Subcutaneous adipose tissue (tissue), 4 donors: Measurements from ENCODE around the gene VWCE. TPM values are rescaled to one million over a fixed set of nuclear protein-coding genes. Genes with fewer than 3 reads are reported as not detected.

Experiments used
- total RNA-seq, 4 donors: library from RNA; depleted of rRNA; stranded (reverse); fragments of >200 nt; gene quantifications; one replicate each; pipeline ENCODE4 v1.1.0, GENCODE V29; 2016
- TF ChIP-seq, protein P1 (sequence below): fragments of 450-650 bp; IDR thresholded peaks from one replicate; pipeline ENCODE4 v1.5.1; 2016; ENCODE audit warnings: low read depth, mild to moderate bottlenecking, control low read depth, antibody characterized with exemption, moderate library complexity

The VWCE gene
- total RNA-seq, 4 donors from 2014 or later: 1.0 to 3.9 (median 2.2) TPM

DNA sequence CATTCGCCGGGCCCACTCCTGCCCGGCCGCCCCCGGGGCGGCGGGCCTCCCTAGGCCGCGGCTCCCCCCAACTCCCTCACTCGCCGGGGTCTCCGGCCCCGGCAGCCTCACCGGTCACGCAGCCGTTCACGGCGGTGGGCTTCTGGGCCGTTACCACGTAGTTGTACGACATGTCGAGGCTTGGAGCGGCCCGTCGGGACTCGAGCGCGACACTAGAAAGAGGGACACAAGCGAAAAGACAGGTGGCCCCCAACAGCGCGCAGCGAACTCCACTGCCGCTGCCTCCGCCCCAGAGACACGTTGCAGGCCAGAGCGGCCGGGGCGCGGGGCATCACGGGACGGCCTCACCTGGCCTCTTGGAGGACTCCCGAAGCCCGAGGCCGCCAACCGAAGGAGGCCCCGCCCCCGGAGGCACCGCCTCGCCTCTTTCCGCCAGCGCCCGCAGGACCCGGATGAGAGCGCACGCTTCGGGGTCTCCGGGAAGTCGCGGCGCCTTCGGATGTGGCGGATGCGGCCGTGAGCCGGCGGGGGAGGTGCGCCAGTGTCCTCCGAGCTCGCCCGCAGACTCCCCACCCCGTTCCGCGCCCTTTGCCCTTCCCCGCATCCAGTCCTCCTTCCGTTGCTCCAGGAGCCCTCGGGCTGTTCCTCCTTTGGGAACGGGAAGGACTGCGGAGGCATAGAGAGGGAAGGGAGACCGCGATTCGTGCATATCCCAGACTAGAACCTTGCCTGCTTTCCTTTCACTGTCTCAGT, 37.9 kb upstream of the VWCE start, which contains the start of the genes DDB1 and TKFC:
Gene DDB1, minus strand, starts transcription at position 309 of the 753 bp plus-strand sequence. Its CDS starts 137 bp downstream, at position 172.
Gene TKFC, plus strand, starts transcription at position 432 of the 753 bp plus-strand sequence. CDS start 1,501 bp downstream, outside the sequence.
- TF ChIP-seq, protein P1, sequence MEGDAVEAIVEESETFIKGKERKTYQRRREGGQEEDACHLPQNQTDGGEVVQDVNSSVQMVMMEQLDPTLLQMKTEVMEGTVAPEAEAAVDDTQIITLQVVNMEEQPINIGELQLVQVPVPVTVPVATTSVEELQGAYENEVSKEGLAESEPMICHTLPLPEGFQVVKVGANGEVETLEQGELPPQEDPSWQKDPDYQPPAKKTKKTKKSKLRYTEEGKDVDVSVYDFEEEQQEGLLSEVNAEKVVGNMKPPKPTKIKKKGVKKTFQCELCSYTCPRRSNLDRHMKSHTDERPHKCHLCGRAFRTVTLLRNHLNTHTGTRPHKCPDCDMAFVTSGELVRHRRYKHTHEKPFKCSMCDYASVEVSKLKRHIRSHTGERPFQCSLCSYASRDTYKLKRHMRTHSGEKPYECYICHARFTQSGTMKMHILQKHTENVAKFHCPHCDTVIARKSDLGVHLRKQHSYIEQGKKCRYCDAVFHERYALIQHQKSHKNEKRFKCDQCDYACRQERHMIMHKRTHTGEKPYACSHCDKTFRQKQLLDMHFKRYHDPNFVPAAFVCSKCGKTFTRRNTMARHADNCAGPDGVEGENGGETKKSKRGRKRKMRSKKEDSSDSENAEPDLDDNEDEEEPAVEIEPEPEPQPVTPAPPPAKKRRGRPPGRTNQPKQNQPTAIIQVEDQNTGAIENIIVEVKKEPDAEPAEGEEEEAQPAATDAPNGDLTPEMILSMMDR: no peak

DNA sequence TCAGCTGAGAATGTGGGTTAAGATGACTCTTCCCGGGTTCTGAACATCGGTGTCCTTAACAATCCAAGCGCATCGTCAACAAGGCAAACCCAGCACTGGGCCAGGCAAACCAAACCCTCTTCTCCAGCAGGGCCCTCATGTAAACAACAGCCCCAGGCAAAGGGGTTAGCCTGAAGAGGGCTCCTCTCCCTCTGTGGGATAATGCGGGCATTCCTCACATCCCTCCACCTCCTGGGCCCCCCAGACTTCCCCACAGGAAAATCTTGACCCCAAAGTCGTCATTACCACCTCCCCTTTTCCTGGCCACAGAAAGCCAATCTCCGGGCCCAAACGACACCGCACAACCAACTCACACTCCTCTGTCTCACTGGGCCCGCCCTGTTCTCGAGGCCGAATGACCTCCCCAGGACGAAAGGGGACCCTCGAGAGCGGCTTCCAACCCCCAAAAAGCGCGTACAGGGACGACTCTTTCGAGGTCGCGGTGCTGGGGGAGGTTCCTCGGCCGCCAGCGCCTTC, 37.2 kb upstream of the VWCE start:
- TF ChIP-seq, protein P1: no peak

DNA sequence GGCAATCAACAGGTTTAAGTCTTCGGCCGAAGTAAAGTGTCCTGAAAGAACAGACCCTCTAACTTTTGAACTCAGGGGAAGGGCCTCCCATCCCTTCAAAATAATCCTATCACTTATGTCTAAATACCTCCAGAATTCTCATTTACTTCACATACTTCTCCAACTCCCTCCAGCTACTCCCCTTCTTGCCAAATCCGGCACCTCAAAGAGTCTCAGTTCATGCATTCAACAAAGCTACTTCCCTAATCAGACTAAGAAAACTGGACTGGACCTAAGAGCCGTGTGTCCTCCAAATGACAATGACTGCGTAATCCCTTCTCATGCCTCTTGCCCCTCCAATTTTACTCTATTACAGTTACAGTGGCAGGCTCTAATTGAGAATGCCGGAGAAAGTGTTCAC, 36.5 kb upstream of the VWCE start:
- TF ChIP-seq, protein P1: no peak

DNA sequence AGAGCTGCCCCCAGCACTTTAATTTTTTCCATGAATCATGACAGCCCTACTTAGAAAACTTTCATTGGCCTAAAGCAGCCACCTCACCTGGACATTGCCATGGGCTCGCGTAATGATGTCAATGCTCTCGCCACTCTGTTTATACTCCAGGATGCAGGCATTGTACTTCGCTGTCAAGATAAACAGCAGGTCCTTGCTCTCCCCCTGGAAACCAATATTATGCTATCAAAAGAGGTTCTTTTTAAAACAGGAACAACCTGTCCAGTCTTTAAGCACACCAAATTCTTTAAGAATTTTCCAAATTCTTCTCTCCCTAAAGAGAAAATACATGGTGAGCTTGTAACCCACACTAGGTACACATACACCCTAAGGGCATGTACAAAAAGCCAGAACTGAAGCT, 34.8 kb upstream of the VWCE start:
- TF ChIP-seq, protein P1: no peak

DNA sequence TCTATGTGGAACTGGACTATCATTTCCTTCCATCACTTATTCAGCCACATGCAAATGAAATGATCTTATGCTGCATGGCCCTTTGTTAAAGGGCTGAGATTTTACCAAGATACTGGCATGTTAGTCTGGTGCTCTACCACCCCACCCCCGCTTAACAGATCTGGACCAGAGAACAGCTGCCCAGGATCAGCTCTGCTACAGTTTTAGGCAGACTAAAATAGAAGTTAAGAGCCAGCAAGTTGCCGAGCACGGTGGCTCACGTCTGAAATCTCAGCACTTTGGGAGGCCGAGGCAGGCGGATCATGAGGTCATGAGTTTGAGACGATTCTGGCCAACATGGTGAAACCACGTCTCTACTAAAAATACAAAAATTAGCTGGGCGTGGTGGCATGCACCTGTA, 33.2 kb upstream of the VWCE start:
- TF ChIP-seq, protein P1: no peak

DNA sequence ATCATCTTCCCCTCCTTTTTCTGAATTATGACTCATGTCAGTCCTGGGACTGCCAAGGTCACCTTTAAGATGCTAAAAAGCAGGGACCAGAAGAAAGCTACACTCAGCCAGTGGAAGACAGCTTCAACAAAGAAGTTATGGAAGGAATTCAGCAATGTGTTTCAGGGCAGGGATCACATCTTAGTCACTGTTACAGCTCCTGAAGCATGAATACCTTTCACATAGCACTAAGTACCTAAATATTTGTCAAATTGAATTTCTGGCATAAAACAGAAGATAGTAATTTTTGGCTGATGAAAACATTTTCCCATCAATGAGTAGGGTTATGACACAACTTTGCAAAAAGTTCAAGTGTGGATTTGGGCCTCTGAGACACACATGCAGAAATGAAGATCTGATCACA, 32.6 kb upstream of the VWCE start:
- TF ChIP-seq, protein P1: no peak

DNA sequence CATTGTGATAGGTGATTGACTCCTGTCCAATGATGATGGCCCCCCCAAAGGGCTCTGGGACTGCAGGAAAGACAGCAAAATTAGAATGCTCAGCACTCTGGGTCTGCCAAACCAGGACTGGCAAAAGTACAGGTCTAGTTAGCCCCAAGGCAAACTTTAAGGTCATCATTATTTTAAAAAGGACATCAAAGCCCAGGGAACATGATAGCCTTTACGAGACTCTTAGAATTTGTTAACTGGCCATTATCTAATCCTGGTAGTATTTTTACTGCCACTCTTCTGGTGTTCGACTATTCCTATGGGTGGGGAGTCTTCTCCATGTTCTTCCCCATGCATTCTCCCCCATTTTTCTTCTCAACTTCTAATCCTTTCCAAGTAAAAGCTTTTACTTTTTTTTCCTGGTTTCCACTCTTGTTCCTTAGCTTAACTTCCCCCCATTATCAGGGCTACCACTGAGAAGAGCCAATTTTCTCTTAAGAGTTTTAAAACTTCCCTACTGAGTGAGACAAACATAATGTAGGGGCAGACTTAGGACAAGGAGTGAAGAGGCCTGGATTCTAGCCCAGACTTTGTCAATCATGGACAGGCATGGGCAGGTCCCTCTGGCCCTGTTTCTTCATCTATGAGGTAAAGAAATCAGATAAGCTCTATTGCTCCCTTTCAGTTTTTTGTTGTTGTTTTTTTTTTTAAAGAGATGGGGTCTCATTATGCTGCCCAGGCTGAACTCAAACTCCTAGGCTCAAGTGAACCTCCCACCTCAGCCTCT, 30.7 kb upstream of the VWCE start:
- TF ChIP-seq, protein P1: no peak
